GM18873 (cell line): ENCODE data around the gene KPTN.

Experiments
- ATAC-seq: cut with Tn5 transposase; IDR thresholded peaks from one replicate; pipeline ENCODE4 v1.9.1; 2021; ENCODE audit warnings: mild to moderate bottlenecking, moderate library complexity, moderate number of reproducible peaks; ENCODE audit not compliant: unreplicated experiment, low FRiP score

Gene KPTN

GRCh38 chr19:47483800-47484690 is at the start of gene KPTN:
Gene KPTN (minus strand): TSS chr19:47484219. CDS start chr19:47484160, 59 bp downstream.
- ATAC-seq, result peak; percentile 55

- no peak for ATAC-seq
Observed at GRCh38 chr19:47531640-47532387, 47.8 kb upstream of the KPTN start.

GRCh38 chr19:47529018-47529742 is 45.2 kb upstream of the KPTN start:
- no peak for ATAC-seq

- ATAC-seq, result no peak
Observed at GRCh38 chr19:47526798-47527197, 42.8 kb upstream of the KPTN start.

GRCh38 chr19:47523473-47523872 is 39.5 kb upstream of the KPTN start:
- ATAC-seq, result no peak

- ATAC-seq, result no peak
Observed at GRCh38 chr19:47521473-47522180, 37.6 kb upstream of the KPTN start.

- no peak for ATAC-seq
Observed at GRCh38 chr19:47520839-47521238, 36.8 kb upstream of the KPTN start.

DNA sequence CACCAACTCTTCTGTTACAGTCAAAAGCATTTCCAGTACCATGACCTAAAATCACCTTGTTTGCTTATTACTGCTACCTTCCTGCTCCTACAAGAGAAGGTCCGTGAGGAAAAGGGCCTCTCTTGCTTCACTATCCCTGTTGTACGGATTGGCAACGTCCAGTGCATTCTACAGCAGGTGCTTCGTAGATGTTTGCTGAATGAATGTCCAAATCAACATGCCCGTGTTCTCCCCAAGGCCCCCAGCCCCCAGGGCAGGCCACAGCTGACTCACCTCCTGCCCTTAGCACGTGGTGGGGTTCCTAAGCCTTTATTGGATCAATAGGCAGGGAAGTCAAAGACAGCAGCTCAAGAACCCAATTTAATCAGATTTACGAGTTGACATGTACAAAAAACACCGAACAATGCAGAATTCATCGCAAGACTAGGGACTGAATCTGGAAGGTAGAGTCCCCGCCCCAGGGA is 36.4 kb upstream of the KPTN start:
- ATAC-seq, result no peak

DNA sequence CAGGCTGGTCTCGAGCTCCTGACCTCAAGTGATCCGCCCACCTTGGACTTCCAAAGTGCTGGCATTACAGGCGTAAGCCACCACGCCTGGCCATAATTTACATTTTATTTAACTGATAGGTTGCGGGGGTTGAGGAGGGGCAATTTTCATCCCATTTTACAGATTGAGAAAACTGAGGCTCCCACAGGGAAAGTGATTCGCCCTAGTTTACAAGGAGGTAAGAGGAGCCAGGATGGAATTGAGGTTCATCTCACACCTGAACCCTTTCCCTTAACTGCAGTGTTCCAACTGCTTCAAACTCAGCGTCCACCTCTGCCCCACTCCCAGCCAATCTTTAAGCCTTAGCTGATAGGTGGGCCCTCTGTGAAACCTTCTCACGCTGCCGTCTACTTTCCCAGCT is 34.8 kb upstream of the KPTN start:
- ATAC-seq, result no peak

DNA sequence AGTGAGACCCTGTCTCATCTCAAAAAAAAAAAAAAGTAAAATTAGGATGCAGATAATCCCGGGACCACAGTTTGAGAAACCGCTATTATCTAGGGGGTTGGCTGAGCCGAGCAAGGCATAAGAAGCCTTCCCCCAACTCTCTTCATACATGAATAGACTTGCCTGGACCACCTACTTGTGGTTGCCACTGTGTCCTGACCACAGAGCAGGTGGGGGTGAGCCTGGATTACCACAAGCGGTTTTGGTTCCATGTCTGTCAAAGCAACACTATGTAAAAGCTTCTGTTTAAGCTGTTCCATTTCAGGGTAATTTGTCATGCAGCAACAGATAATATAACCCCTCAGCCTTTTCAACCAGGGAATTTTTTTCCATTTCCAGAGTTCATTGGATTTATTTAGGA is 34.1 kb upstream of the KPTN start:
- ATAC-seq, result no peak

- ATAC-seq, result peak; percentile 81
Observed at GRCh38 chr19:47514869-47515588, 31.0 kb upstream of the KPTN start, which contains the start of gene NAPA. Gene NAPA (minus strand): TSS chr19:47515063. CDS start chr19:47514940, 123 bp downstream.

- no peak for ATAC-seq
Observed at GRCh38 chr19:47514151-47514868, 30.3 kb upstream of the KPTN start.

DNA sequence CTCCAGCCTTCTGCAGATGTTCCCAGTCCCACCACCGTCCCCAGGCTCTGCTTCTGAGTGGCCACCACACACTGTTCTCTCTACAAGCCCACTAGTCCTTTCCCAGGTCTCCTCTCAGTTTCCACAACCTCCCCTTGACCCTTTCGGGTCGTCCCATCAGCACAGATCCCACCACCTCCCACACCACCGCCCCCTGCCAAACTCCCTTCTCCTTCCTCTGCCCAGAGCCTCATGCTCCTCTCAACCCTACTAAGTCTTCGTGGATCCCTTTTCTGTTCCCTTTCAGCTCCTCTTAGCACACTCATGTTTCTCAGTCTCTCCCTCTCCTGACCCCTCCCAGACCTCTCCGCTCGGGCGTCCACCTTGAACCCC is 28.9 kb upstream of the KPTN start:
- no peak for ATAC-seq

GRCh38 chr19:47512183-47512947 is 28.3 kb upstream of the KPTN start:
- no peak for ATAC-seq

GRCh38 chr19:47511681-47512080 is 27.7 kb upstream of the KPTN start:
- ATAC-seq, result no peak

DNA sequence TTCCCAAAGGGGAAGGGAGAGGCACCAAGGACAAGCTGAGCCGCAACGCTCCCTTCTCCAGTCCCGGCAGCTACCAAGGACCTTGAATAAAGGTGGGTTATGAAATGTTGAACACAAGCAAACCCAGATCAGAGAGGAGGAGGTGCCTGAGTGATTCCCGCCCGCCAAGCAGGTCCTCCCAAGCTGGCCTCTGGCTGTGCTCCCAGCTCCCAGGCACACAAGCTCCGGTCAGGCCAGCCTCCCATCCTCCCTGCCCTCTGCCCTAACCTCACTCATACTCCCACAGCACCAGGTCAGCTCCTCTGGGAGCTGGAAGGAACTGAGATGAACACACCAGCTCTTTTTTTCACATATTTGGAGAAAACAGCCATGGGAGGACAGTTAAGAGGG is 27.1 kb upstream of the KPTN start:
- no peak for ATAC-seq

DNA sequence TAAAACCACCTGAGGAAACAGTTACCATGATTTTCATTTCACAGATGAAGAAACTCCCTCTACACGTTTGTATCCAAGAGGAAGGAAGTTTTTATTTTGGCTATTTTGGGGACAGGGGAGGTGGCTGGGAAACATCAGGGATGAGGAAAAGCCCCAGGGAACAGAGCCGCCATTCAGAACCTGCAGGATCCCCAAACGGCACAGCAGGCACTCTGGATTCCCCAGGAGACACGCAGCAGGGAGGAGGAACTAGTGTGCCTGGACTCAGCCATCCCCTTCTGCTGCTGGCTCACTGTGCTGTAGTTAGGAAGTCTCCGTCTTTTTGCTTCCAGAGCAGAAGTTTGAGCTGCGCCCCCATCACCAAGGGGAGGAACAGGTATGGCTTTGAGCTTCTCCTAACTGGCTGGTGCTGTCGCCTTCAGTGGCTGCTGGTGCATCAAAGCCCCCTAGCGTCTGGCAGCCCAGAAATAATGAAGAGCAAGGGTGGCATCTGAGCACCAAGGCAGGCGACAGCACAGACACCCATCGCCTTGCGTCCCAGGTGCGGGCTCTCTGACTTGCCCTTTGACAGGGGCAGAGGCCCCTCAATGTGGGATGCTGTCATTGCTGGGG is 26.6 kb upstream of the KPTN start:
- ATAC-seq, result no peak

GRCh38 chr19:47509973-47510372 is 26.0 kb upstream of the KPTN start:
- no peak for ATAC-seq
